Adipocyte (in vitro differentiated cells): Measurements from ENCODE around the gene RBM19.
A peak's percentile ranks its signal among the peaks of the same experiment; 100 is the strongest.

ENCODE experiments used
- DNase-seq: peaks from one replicate; pipeline ENCODE4 v3.0.0-alpha.2; 2015; ENCODE audit warnings: low read depth
- H3K27me3 ChIP-seq: replicated peaks from 2 replicates; pipeline ENCODE4 v1.7.0; 2013; ENCODE audit warnings: mild to moderate bottlenecking, low read length, moderate library complexity; ENCODE audit not compliant: control insufficient read depth, insufficient read depth
- H3K36me3 ChIP-seq: 2 replicates; pipeline ENCODE4 v1.7.0; 2013; ENCODE audit warnings: low read length, mild to moderate bottlenecking, moderate library complexity; ENCODE audit not compliant: control insufficient read depth, insufficient read depth, severe bottlenecking
- H3K4me1 ChIP-seq: 2 replicates; pipeline ENCODE4 v1.7.0; 2013; ENCODE audit warnings: mild to moderate bottlenecking, low read length, moderate library complexity; ENCODE audit not compliant: control insufficient read depth, insufficient read depth
- H3K4me3 ChIP-seq: 2 replicates; pipeline ENCODE4 v1.7.0; 2013; ENCODE audit warnings: mild to moderate bottlenecking, low read length, moderate library complexity
- H3K9ac ChIP-seq: 2 replicates; pipeline ENCODE4 v1.7.0; 2013; ENCODE audit warnings: mild to moderate bottlenecking, low read length, moderate library complexity
- H3K9me3 ChIP-seq: 2 replicates; pipeline ENCODE4 v1.7.0; 2013; ENCODE audit warnings: mild to moderate bottlenecking, low read length, moderate library complexity; ENCODE audit not compliant: control insufficient read depth

The RBM19 gene, protein sequence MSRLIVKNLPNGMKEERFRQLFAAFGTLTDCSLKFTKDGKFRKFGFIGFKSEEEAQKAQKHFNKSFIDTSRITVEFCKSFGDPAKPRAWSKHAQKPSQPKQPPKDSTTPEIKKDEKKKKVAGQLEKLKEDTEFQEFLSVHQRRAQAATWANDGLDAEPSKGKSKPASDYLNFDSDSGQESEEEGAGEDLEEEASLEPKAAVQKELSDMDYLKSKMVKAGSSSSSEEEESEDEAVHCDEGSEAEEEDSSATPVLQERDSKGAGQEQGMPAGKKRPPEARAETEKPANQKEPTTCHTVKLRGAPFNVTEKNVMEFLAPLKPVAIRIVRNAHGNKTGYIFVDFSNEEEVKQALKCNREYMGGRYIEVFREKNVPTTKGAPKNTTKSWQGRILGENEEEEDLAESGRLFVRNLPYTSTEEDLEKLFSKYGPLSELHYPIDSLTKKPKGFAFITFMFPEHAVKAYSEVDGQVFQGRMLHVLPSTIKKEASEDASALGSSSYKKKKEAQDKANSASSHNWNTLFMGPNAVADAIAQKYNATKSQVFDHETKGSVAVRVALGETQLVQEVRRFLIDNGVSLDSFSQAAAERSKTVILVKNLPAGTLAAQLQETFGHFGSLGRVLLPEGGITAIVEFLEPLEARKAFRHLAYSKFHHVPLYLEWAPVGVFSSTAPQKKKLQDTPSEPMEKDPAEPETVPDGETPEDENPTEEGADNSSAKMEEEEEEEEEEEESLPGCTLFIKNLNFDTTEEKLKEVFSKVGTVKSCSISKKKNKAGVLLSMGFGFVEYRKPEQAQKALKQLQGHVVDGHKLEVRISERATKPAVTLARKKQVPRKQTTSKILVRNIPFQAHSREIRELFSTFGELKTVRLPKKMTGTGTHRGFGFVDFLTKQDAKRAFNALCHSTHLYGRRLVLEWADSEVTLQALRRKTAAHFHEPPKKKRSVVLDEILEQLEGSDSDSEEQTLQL

DNA sequence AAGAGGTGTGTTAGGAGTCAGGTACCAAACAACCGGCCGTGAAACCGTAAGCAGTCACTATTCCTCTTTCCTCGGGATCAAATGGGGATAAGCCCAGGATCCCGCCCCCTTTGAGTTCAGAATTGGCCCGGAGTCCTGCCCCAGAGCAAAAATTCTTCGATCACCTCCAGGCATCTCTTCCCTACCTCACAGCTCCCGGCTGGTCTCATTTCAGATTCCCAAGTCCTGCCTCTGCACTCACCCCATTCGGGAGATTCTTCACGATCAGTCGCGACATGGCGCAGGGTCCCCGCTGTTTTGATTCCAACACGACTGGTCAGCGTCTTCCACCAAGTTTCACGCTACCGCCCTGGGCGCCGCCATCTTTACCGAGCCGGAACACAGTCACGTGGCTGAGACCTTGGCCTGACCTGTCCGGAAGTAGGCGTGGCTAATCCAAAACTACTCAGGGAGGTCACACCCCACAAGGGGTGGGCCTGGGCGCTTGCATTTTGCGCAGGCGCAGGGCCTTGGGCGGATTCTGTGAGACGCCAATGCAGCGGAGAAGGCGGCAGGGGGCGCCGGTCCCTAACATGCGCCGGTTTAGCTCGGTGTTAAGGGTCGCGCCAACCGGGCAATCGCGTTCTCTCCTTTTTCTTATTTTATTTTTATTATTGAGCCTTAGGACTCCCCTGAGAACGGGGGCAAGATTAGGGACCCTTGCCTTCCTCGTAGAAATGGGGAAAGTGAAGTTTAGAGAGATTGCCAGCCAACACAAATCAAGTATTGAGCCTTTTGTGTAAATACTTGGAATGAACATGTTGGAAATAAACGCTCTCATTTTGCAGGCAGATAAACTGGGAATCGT lies at the start of gene RBM19:
RBM19 (minus strand) TSS at position 375 of the 847 bp plus-strand sequence; CDS start at position 277, 98 bp downstream.
- Histone ChIP-seq H3K36me3 (peaks cover 9% of the 10 kb centered on the region), H3K27me3 (no peaks in the 10 kb centered on the region), H3K4me1 (peaks cover 24% of the 10 kb centered on the region), H3K9ac (peak within 1 kb of the TSS; percentile 86), H3K9me3 (no peaks in the 10 kb centered on the region), H3K4me3 (peak within 1 kb of the TSS; percentile 94)
- DNase-seq, result peak; percentile 100

DNA sequence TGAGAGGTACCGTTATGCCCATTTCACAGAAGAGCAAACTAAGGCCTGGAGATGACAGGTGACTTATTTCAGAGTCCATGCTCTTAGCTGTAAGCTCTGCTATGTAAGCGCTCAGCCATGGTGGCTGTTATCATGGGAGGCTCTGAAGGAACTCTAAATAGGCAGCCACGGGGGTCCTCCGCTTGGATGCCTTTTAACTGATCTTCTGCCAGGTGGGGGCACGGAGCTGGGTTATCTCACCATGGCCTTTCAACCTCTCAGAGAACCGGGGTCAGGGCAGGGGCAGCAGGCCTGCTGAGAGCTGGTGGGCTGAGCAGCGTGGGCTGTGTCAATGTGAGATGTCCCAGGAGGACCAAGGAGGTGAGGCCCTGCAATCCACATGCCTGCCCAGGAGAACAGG lies 49.7 kb upstream of the RBM19 start:
- H3K9me3 ChIP-seq, result no peaks in the 10 kb centered on the region
- DNase-seq, result no peak
- H3K9ac ChIP-seq, result no peak overlapping the region

DNA sequence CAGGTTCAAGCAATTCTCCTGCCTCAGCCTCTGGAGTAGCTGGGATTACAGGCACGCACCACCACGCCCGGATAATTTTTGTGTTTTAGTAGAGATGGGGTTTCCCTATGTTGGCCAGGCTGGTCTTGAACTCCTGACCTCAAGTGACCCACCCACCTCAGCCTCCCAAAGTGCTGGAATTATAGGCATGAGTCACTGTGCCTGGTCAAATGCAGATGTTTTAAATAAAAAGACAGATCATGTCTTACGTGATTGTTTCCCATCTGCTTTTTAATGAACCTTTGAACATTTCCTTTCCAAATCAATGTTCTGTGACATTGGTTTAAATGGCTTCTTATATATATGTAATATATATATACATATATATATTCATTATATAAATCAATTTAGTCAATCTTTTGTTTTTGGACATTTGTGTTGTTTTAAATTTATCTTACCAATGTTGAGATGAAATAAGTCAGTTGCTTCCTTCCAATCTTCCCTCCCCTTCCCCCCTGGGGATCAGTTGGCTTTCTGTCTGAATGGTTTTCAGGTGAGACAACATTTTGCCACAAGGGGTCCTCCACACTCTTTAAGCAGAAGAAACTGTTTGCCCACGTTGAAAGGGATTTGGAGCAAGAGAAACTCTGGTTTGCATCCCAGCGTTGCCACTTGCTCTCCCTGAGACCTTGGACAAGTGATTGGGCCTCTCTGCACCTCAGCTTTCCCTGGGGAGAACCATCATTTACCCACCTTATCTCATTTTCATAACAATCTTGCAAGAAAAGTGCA lies 47.6 kb upstream of the RBM19 start:
- Histone ChIP-seq H3K9me3 (no peaks in the 10 kb centered on the region), H3K9ac (no peak overlapping the region), H3K4me1 (no peaks in the 10 kb centered on the region), H3K27me3 (peaks cover 27% of the 10 kb centered on the region), H3K36me3 (no peaks in the 10 kb centered on the region), H3K4me3 (no peak overlapping the region)
- DNase-seq, result no peak

More for the DNA sequence above, 49.7 kb upstream of the RBM19 start:
- Histone ChIP-seq H3K4me1 (no peaks in the 10 kb centered on the region), H3K27me3 (peaks cover 33% of the 10 kb centered on the region), H3K4me3 (no peak overlapping the region), H3K36me3 (no peaks in the 10 kb centered on the region)

DNA sequence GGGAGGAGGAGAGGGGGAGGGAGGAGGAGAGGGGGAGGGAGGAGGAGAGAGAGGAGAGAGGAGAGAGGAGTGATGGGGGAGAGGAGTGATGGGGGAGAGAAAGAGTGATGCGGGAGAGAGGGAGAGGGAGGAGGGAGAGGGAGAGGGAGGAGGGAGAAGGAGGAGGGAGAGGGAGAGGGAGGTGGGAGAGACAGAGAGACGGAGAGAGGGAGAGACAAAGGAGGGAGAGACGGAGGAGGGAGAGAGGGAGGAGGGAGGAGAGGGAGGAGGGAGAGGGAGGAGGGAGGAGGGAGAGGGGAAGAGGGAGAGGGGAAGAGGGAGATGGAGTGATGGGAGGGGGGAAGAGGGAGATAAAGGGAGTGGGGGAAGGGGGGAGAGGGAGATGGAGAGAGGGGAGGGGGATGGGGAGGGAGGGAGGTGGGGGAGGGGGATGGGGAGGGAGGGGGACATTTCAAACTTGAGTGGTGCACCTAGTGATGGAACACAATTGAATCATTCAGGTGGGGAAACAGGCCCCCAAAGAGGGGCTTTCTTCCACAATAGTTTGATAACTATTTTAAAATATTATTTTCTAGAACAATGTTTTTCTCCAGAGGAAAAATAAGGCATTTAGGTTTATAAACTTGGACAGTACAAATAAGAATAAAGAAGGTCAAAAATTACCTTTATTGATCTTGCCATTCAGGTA lies 46.8 kb upstream of the RBM19 start:
- Histone ChIP-seq H3K9ac (no peak overlapping the region), H3K9me3 (no peaks in the 10 kb centered on the region), H3K4me3 (no peak overlapping the region), H3K36me3 (no peaks in the 10 kb centered on the region), H3K27me3 (peaks cover 26% of the 10 kb centered on the region), H3K4me1 (no peaks in the 10 kb centered on the region)
- DNase-seq, result no peak

DNA sequence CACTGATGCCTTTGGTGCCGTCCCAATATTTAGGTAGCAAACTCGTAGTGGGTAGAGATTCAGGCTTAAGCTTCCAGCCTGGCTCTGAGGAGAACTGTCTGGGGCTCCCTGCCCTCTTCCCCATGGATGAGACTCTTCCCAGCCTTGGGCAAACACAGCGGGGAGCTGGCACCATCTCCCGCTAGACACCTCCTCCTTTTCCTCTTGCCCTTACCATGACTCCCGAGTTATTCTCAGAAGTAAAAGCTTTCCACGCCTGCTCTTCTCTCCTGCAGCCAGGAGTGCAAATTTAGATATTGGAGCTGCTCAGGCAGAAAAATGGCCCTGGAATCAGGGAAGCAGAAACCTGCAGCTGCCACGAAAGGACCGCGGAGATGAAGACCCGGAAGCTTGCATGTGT lies 45.6 kb upstream of the RBM19 start:
- Histone ChIP-seq H3K4me3 (no peak overlapping the region), H3K4me1 (no peaks in the 10 kb centered on the region), H3K9me3 (no peaks in the 10 kb centered on the region), H3K9ac (no peak overlapping the region), H3K36me3 (no peaks in the 10 kb centered on the region), H3K27me3 (peaks cover 28% of the 10 kb centered on the region)
- no peak for DNase-seq

DNA sequence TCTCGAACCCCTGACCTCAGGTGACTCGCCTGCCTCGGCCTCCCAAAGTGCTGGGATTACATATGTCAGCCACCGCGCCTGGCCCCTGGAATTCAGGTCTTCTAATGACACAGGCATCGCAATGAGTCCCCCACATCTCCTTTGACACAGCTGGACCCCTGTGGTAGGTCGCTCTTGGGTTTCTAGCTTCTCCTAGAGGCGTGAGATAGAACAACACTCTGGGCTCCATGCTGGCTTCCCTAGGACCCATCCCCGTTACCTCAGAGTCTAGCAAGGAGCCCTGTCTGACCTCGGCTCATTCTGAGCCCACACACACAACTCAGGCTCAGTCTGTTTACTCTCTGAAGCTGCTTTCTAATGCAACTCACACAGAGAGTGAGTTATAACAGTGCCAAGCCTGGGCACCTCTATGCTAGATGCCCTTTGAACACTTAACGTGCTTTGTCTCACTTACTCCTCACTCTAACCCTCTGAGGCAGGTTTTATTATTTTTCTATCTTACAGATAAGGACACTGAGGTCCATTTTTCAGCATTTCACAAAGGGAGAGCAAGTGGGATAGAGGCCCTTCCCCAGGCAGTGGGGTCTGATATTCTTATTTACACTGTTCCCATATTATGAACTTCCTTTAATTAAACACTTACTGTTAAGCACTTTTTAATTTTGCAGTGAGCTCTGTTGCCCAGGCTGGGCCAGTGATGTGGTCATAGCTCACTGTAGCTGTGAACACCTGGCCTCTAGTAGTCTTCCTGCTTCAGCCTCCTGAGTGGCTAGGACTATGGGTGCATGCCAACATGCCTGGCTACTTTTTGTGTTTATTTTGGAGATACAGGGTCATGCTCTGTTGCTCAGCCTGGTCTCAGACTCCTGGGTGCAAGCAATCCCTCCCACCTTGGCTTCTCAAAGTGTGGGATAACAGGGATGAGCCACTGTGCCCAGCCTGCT lies 40.6 kb upstream of the RBM19 start:
- no peaks in the 10 kb centered on the region for H3K9me3 ChIP-seq
- no peak for DNase-seq
- no peaks in the 10 kb centered on the region for H3K4me1 ChIP-seq
- H3K36me3 ChIP-seq, result no peaks in the 10 kb centered on the region
- no peak overlapping the region for H3K9ac ChIP-seq
- no peak overlapping the region for H3K4me3 ChIP-seq
- peaks cover 43% of the 10 kb centered on the region for H3K27me3 ChIP-seq

DNA sequence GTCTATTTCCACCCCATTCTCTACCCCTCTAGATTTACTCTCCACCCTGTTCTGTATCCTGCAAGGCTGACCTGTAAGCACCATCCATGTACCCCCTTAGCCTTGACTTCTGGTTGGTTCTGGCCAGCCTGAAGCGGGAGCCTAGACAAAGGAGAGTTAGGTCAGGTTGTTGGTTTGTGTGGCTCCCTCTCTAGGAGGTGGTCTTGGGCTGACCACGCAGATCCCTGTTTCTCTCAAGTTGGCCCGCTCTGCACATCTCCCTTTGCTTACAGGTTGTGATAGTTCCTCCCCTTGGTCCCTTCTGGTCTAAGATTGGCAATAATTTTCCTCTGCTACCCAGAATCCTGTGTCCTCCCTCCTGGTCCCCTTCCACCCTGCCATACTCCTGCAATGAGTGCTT lies 38.3 kb upstream of the RBM19 start:
- Histone ChIP-seq H3K36me3 (no peaks in the 10 kb centered on the region), H3K4me3 (no peak overlapping the region), H3K4me1 (no peaks in the 10 kb centered on the region), H3K9me3 (no peaks in the 10 kb centered on the region), H3K9ac (no peak overlapping the region), H3K27me3 (peaks cover 49% of the 10 kb centered on the region)
- DNase-seq, result no peak

DNA sequence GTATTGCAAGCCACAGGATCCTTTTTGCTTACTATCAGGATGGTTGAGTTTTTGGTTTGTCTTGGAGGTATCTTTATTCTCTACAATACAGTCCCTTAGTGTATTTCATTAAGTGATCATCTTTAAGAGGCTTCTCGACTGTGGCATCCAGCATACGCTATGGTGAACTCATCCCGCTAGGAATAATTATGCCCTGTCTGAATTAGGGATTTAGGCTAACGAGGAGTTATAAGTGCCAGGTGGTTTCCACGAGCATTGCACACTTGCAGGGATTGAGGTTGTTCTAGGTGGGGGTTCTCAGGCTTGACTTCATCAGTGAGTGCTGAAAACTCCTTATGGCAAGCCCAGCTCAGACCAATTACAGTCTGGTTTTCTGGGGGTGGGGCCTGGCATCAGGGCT lies 37.2 kb upstream of the RBM19 start:
- peaks cover 48% of the 10 kb centered on the region for H3K27me3 ChIP-seq
- no peak overlapping the region for H3K9ac ChIP-seq
- DNase-seq, result no peak
- H3K4me1 ChIP-seq, result no peaks in the 10 kb centered on the region
- no peaks in the 10 kb centered on the region for H3K36me3 ChIP-seq
- H3K4me3 ChIP-seq, result no peak overlapping the region
- H3K9me3 ChIP-seq, result no peaks in the 10 kb centered on the region

DNA sequence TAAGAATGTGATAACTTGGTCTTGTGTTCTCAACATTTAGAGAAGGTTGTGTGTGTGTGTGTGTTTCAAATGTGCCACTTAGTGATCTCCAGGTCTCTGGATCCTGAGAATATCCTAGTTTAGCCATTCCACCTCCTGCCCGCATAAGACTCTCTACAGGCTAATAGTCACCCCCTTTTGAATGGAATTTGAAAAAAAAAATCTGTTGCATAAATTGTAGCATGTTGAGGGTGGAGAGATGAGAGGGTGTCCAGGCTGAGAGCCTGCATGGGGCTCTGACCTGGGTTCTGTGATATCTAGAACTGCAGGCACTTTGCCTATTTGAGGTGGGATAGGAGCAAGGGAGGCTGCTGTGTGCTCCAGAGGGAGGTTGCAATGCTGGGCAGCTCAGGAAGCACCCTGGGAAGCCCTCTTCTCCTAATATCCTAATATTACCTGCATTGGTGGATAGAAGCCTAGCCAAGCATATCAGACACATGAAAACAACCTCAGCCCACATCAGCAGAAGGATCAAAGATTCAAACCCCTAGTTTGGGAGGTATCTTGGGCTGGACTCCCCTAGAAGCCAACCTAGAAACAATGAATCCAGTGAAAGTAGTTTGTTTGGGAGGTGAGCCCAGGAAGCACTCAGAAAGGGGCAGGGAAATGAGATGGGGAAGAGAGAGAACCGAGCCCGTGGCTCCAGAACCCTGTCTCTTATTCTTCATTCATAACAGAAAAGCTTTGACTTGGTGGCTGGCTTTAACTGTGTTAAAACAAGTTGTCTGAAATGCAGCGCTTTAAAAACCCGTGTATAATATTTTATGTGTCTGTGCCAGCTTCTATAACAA lies 35.6 kb upstream of the RBM19 start:
- DNase-seq, result no peak
- Histone ChIP-seq H3K4me1 (no peaks in the 10 kb centered on the region), H3K4me3 (no peak overlapping the region), H3K9me3 (no peaks in the 10 kb centered on the region), H3K9ac (no peak overlapping the region), H3K27me3 (peaks cover 48% of the 10 kb centered on the region), H3K36me3 (no peaks in the 10 kb centered on the region)
